Gastrocnemius medialis (tissue), 4 donors: ENCODE measurements around the gene GID8. TPM values are rescaled to one million over a fixed set of nuclear protein-coding genes. Genes with fewer than 3 reads are reported as not detected.
A peak's percentile ranks its signal among the peaks of the same experiment; 100 is the strongest.

Experiments used
- ATAC-seq, 2 donors: fragments of 150-250 bp; one replicate each; pipeline ENCODE4 v1.9.1; 2016
- DNase-seq, 2 donors: peaks; one replicate each; pipeline ENCODE4 v3.0.0-alpha.2; 2019
- H3K27ac ChIP-seq, 4 donors: fragments of 200-600 bp; sonication (generic); 1 replicate in 1 of 4; 2 replicates in 3 of 4; pipeline ENCODE4 v1.5.1; 2016 to 2018; ENCODE audit warnings: mild to moderate bottlenecking in 2 of 4, moderate library complexity in 1 of 4
- H3K27me3 ChIP-seq, 3 donors: fragments of 200-600 bp; sonication (generic) in 2 of 3; 1 replicate in 1 of 3; 2 replicates in 2 of 3; pipeline versions ENCODE4 v1.5.1 to v1.6.0; 2016 to 2019; ENCODE audit warnings: mild to moderate bottlenecking in 1 of 3, moderate library complexity in 1 of 3
- H3K36me3 ChIP-seq, 2 donors: fragments of 200-600 bp; sonication (generic) in 1 of 2; one replicate each; pipeline ENCODE4 v1.5.1; 2017 to 2018
- H3K4me1 ChIP-seq, 2 donors: fragments of 200-600 bp; sonication (generic) in 1 of 2; one replicate each; pipeline ENCODE4 v1.5.1; 2016 to 2017; ENCODE audit warnings: mild to moderate bottlenecking in 2 of 2
- H3K4me3 ChIP-seq, 4 donors: fragments of 200-600 bp; sonication (generic) in 3 of 4; 1 replicate in 1 of 4; 2 replicates in 3 of 4; pipeline ENCODE4 v1.5.1; 2016 to 2019; ENCODE audit warnings: mild to moderate bottlenecking in 2 of 4
- H3K9me3 ChIP-seq, 3 donors: fragments of 200-600 bp; sonication (generic) in 2 of 3; 1 replicate in 1 of 3; 2 replicates in 2 of 3; pipeline ENCODE4 v1.5.1; 2016 to 2019
- POLR2A ChIP-seq, 2 donors: fragments of 450-650 bp; IDR thresholded peaks; one replicate each; pipeline ENCODE4 v1.6.1; 2017; ENCODE audit warnings: antibody characterized with exemption in 2 of 2, mild to moderate bottlenecking in 2 of 2, moderate library complexity in 2 of 2
- in situ Hi-C, 4 donors: fragments of 200-750 bp; cut with MboI; loops; one replicate each; pipeline versions ENCODE4 v1.15.0 to v1.8.0; 2017; ENCODE audit warnings: low sequenced_read_pairs in 4 of 4
- intact Hi-C: fragments of 100-400 bp; cut with DNase I; formaldehyde crosslinking; loops from one replicate; pipeline ENCODE4 v1.15.1; 2023; ENCODE audit warnings: low total_unique reads
- total RNA-seq, 4 donors: library from RNA; depleted of rRNA; stranded (reverse); fragments of >200 nt; gene quantifications; one replicate each; pipeline versions ENCODE4 v1.1.0 to v1.2.3, GENCODE V29; 2016
- TF ChIP-seq, protein P1 (sequence below), 5 experiments: fragments of 450-650 bp in 3 of 5; fragments of 200-600 bp in 2 of 5; sonication (generic) in 2 of 5; IDR thresholded peaks in 4 of 5; conservative IDR thresholded peaks in 1 of 5; 1 replicate in 4 of 5; 2 replicates in 1 of 5; pipeline ENCODE4 v1.5.1; 2016 to 2019; ENCODE audit warnings: antibody characterized with exemption in 5 of 5, mild to moderate bottlenecking in 3 of 5, moderate library complexity in 3 of 5

The GID8 gene
- total RNA-seq, 4 donors from 2014 or later: 12.8 to 16.2 (median 13.5) TPM

DNA sequence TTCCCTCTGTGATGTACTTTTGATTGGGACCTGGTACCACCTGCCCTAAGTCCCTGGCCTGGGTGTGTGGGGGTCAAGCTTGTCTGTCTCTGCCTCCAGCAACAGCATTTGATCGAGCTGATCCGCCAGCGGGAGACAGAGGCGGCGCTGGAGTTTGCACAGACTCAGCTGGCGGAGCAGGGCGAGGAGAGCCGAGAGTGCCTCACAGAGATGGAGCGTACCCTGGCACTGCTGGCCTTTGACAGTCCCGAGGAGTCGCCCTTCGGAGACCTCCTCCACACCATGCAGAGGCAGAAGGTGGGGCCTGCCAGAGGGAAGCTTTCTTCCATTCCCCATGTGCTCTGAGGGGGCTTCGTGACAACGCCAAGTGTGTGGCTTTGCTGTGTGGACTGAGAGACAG lies 5.4 kb downstream of the GID8 start:
- intact Hi-C loops: no loop called here
- no peaks in the 10 kb centered on the region for H3K27me3 ChIP-seq
- no peak for DNase-seq
- peaks cover 0 to 57% of the 10 kb centered on the region in 2 donors for H3K36me3 ChIP-seq
- ATAC-seq: no peak
- no peaks in the 10 kb centered on the region for H3K9me3 ChIP-seq
- no peak for TF ChIP-seq POLR2A (IDR thresholded peaks at IDR 0.05)
- TF ChIP-seq, protein P1, sequence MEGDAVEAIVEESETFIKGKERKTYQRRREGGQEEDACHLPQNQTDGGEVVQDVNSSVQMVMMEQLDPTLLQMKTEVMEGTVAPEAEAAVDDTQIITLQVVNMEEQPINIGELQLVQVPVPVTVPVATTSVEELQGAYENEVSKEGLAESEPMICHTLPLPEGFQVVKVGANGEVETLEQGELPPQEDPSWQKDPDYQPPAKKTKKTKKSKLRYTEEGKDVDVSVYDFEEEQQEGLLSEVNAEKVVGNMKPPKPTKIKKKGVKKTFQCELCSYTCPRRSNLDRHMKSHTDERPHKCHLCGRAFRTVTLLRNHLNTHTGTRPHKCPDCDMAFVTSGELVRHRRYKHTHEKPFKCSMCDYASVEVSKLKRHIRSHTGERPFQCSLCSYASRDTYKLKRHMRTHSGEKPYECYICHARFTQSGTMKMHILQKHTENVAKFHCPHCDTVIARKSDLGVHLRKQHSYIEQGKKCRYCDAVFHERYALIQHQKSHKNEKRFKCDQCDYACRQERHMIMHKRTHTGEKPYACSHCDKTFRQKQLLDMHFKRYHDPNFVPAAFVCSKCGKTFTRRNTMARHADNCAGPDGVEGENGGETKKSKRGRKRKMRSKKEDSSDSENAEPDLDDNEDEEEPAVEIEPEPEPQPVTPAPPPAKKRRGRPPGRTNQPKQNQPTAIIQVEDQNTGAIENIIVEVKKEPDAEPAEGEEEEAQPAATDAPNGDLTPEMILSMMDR (IDR thresholded peaks at IDR 0.05 in 4 of 5, conservative IDR thresholded peaks at IDR 0.05 in 1 of 5): no peak
- no peak overlapping the region for H3K4me3 ChIP-seq
- in situ Hi-C loops: no loop called here
- H3K27ac ChIP-seq: no peak overlapping the region
- peaks cover 19 to 20% of the 10 kb centered on the region in 2 donors for H3K4me1 ChIP-seq

DNA sequence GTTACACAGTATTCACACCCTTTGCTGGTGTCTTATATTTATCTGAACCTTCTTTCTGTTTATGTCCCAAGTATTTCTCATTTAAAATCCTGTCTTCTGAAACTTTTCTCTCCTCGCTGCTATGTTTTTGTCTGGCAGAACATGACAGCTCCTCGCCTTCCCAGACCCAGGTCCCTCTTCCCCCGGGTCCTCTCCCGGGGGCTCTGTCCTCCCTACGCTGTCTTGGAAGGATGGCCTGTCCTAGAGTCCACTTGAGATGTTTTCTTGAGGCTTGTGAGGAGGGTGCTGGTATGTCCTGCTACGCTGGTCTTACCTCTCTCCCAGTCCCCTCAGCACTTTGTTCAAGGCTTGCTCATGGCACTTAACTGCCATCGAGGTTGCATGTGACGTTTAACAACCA lies 6.2 kb downstream of the GID8 start:
- DNase-seq (no peak), ATAC-seq (no peak)
- no peaks in the 10 kb centered on the region for H3K27me3 ChIP-seq
- no peak overlapping the region for H3K4me3 ChIP-seq
- H3K9me3 ChIP-seq: no peaks in the 10 kb centered on the region
- no peak overlapping the region for H3K27ac ChIP-seq
- TF ChIP-seq, protein P1 (IDR thresholded peaks at IDR 0.05 in 4 of 5, conservative IDR thresholded peaks at IDR 0.05 in 1 of 5): no peak
- TF ChIP-seq POLR2A (IDR thresholded peaks at IDR 0.05): no peak
- H3K36me3 ChIP-seq: peaks cover 0 to 65% of the 10 kb centered on the region in 2 donors
- in situ Hi-C loops (no loop called here), intact Hi-C loops (no loop called here)
- peaks cover 15 to 20% of the 10 kb centered on the region in 2 donors for H3K4me1 ChIP-seq

DNA sequence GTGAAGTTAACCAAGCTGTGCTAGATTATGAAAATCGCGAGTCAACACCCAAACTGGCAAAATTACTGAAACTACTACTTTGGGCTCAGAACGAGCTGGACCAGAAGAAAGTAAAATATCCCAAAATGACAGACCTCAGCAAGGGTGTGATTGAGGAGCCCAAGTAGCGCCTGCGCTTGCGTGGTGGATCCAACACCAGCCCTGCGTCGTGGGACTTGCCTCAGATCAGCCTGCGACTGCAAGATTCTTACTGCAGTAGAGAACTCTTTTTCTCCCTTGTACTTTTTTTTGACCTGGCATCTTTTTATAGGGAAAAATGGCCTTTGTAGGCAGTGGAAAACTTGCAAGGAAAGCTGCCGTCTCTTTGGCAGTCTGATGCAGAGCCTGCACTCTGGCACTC lies 6.8 kb downstream of the GID8 start:
- Histone ChIP-seq H3K4me3 (no peak overlapping the region), H3K9me3 (no peaks in the 10 kb centered on the region), H3K4me1 (peaks cover 9 to 15% of the 10 kb centered on the region in 2 donors), H3K36me3 (peaks cover 0 to 71% of the 10 kb centered on the region in 2 donors), H3K27ac (no peak overlapping the region), H3K27me3 (no peaks in the 10 kb centered on the region)
- no peak for TF ChIP-seq POLR2A (IDR thresholded peaks at IDR 0.05)
- TF ChIP-seq, protein P1 (IDR thresholded peaks at IDR 0.05 in 4 of 5, conservative IDR thresholded peaks at IDR 0.05 in 1 of 5): no peak
- intact Hi-C loops (no loop called here), in situ Hi-C loops (no loop called here)
- DNase-seq (no peak), ATAC-seq (no peak)

DNA sequence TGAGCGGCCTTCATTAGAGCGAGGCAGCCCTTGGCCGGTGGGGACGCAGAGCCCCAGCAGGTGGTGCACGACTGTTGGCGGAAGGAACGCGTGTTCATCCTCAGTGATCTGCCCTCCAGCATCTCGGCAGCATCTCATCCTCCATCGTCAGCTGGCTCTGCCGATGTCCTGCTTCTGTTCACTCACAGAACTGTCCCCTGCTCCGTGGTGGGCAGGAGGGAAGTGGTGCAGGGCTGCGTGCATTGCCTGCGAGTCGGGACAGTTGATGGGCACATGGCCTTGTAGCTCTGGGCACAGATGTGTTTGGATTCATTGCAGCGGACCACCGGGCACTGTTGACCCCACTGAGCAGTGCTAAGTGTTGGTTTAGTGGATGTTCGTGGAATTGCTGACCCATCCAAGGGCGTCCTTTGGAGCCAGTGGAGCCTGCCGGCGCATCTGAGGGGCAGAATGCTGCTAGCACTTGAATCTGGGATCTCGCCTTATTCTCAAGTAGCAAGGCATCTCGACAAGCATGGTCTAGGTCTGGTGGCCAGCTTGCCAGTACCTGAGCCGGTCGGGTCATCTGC lies 7.9 kb downstream of the GID8 start:
- H3K9me3 ChIP-seq: no peaks in the 10 kb centered on the region
- no peak overlapping the region for H3K4me3 ChIP-seq
- no peak for ATAC-seq
- no peaks in the 10 kb centered on the region for H3K27me3 ChIP-seq
- intact Hi-C loops (no loop called here), in situ Hi-C loops (no loop called here)
- peaks cover 0 to 78% of the 10 kb centered on the region in 2 donors for H3K36me3 ChIP-seq
- H3K27ac ChIP-seq: no peak overlapping the region
- TF ChIP-seq POLR2A (IDR thresholded peaks at IDR 0.05): no peak
- no peak for DNase-seq
- H3K4me1 ChIP-seq: peaks cover 6 to 11% of the 10 kb centered on the region in 2 donors

DNA sequence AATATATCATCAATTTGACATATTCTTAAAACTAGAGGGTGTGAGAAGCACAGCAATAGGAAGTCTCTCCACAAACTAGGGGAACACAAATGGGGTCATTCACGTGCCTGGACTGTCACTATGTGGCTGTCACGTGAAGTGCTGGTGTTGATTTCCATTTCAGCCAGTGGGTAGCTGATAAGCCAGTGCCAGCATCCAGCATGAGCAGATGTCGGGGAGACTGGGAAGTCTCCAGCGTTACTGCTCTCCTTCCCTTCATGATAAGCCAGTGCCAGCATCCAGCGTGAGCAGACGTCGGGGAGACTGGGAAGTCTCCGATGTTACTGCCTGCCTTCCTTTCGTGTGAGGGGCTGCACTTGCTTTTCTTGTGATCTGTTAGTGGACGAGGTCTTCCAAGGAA lies 9.0 kb downstream of the GID8 start:
- ATAC-seq (peak; percentile 63 to 71), DNase-seq (no peak)
- Histone ChIP-seq H3K36me3 (peaks cover 0 to 73% of the 10 kb centered on the region in 2 donors), H3K4me3 (no peak overlapping the region), H3K27ac (peak overlapping the region in 2 of 4 donors; percentile 24 to 39), H3K9me3 (no peaks in the 10 kb centered on the region), H3K27me3 (no peaks in the 10 kb centered on the region), H3K4me1 (peaks cover 6 to 11% of the 10 kb centered on the region in 2 donors)
- intact Hi-C loops: no loop called here
- in situ Hi-C loops: no loop called here
- TF ChIP-seq, protein P1 (IDR thresholded peaks at IDR 0.05 in 4 of 5, conservative IDR thresholded peaks at IDR 0.05 in 1 of 5): no peak
- TF ChIP-seq POLR2A (IDR thresholded peaks at IDR 0.05): no peak
